Uterus (tissue), 2 donors: ENCODE results near the gene UBXN6.

Experiments
- POLR2A ChIP-seq, 2 donors: fragments of 450-650 bp; IDR thresholded peaks; one replicate each; pipeline ENCODE4 v1.6.1; 2016; ENCODE audit warnings: antibody characterized with exemption in 2 of 2, mild to moderate bottlenecking in 1 of 2, moderate library complexity in 1 of 2
- TF ChIP-seq, protein P1 (sequence below), 4 experiments: fragments of 200-600 bp in 2 of 4; fragments of 450-650 bp in 2 of 4; sonication (generic) in 2 of 4; IDR thresholded peaks; one replicate each; pipeline ENCODE4 v1.5.1; 2016 to 2019; ENCODE audit warnings: antibody characterized with exemption in 4 of 4, mild to moderate bottlenecking in 2 of 4, moderate library complexity in 1 of 4

DNA sequence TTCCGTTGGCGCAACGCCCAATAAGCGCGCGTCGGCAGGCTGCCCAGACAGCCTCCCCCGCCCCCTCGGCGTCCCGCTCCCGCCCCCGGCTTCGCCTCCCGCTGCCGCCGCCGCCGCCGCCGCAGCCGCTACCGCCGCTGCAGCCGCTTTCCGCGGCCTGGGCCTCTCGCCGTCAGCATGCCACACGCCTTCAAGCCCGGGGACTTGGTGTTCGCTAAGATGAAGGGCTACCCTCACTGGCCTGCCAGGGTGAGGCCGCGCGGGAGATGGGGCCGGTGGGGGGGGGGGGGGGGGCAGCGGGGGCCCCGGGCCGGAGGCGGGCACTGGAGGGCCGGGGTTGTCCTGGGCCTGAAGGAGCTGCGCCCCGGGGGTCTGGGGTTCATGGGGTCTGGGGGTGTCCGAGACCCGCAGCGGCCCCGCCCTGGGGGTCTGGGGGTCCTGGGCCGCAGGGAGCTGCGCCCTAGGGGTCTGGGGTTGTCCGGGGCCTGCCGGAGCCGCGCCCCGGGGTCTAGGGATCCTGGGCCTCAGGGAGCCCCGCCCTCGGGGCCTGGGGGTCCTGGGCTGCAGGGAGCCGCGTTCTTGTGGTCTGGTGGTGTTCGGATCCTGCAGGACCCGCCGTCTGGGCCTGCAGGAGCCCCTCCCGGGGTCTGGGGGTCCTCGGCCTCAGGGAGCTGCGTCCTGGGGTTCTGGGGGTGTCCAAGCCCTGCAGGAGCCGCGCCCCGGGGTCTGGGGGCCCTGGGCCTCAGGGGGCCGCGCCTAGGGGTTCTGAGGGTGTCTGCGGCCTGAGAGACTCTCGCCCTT lies 14.8 kb upstream of the UBXN6 start, which contains the start of gene HDGFL2:
- TF ChIP-seq, protein P1, sequence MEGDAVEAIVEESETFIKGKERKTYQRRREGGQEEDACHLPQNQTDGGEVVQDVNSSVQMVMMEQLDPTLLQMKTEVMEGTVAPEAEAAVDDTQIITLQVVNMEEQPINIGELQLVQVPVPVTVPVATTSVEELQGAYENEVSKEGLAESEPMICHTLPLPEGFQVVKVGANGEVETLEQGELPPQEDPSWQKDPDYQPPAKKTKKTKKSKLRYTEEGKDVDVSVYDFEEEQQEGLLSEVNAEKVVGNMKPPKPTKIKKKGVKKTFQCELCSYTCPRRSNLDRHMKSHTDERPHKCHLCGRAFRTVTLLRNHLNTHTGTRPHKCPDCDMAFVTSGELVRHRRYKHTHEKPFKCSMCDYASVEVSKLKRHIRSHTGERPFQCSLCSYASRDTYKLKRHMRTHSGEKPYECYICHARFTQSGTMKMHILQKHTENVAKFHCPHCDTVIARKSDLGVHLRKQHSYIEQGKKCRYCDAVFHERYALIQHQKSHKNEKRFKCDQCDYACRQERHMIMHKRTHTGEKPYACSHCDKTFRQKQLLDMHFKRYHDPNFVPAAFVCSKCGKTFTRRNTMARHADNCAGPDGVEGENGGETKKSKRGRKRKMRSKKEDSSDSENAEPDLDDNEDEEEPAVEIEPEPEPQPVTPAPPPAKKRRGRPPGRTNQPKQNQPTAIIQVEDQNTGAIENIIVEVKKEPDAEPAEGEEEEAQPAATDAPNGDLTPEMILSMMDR (IDR thresholded peaks at IDR 0.05) = no peak
- no peak for TF ChIP-seq POLR2A (IDR thresholded peaks at IDR 0.05)
